ENCODE measurements around the gene UBE2E2.

DNA sequence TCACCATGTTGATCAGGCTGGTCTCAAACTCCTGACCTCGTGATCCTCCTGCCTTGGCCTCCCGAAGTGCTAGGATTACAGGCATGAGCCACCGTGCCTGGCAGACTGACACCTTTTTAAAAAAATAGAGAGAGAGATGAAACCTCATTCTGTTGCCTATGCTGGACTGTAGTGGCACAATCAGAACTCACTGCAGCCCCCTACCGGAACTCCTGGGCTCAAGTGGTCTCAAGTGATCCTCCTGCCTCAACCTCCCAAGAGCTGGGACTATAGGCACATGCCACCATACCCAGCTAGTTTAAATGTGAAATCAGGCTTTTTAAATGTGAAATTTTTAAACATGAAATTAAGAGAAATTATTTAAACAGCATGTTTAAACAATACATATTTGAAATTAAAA lies 337.5 kb downstream of the UBE2E2 start:
- TF ChIP-seq CTCF (conservative IDR thresholded peaks at IDR 0.05; ENCODE audit: low read length) (no peak), EZH2phosphoT487 (IDR thresholded peaks at IDR 0.05; ENCODE audit: borderline replicate concordance) (no peak)
